SH-SY5Y (cell line): ENCODE results near the gene CNNM2.

Experiments used
- GATA2 ChIP-seq: IDR thresholded peaks from 2 replicates; pipeline ENCODE4 v1.6.1; 2011; ENCODE audit warnings: mild to moderate bottlenecking, low read depth, low read length
- GATA3 ChIP-seq: IDR thresholded peaks from 2 replicates; pipeline ENCODE4 v1.6.1; 2011; ENCODE audit warnings: low read depth, mild to moderate bottlenecking, low read length, moderate library complexity

Gene CNNM2

DNA sequence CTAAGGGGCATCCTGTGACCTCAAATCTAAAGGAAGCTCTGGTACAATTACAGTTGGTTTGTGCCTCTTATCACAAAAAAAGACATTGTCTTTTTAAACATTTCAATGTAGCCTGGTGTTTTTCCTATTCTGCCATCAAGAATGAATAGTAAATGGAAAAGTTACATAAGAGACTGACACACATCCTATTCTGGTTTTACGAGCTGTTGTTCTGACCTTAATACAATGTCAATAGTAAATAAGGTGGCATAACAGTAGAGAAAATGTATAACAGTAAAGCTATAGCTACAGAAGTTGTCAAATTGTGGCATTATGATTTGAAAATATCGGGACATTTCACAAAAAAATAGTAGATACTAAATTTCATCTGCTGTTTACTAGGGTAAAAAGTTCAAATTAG is 186.6 kb downstream of the CNNM2 start:
- no peak for TF ChIP-seq GATA3
- no peak for TF ChIP-seq GATA2

DNA sequence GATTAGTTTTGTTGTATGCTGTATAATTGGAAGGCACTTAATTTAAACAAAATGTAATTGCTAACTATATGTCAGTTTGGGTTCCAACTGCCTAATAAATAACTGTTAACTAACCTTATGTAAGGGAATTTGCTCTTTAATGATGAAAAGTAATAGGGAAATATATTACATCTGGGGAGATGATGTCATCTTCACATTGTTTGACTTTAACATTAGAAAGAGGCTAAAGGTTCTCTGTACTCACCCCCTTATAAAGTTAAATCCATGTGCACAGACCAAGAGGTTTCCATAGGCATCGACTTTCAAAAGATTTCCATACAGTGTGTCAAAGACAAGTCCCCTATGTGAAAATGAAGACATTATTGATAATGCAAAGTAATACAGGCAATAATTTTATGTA is 187.4 kb downstream of the CNNM2 start:
- TF ChIP-seq GATA3 (no peak), GATA2 (no peak)

DNA sequence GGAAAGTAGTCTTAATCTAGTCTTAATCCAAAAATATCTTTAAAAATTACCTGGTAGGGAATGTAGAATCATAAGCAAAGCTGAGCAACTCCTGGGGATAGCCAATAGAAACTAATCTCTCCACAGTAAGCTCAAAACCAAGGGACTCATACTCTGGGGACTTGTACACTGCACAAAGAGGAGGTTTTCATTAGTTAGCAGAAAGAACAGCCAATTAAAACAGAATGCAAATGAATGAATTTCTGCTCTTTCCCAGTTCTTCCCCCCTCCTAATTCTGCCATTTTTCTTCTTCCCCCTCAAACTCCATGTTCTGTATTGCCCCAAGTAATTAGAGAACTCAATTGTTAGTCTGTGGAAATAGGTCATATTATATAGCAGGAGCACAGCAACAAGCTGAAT is 188.4 kb downstream of the CNNM2 start:
- TF ChIP-seq GATA3 (no peak), GATA2 (no peak)

DNA sequence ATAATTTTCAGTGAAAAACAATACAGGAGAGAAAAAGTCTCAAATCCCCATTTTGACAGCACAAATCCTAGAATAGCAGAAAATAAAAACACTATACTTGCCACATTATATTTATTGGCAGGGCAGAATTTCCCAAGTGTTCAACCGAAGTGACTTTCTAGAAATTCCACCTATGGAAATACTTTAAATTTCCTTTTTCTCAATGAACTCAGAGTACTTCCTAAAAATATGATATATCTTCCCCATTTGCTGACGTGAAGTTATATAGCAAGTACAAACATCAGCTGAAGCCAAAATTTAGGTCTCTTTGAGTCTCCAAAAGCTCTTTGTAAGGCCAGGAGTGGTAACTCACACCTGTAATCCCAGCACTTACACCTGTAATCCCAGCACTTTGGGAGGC is 191.7 kb downstream of the CNNM2 start:
- TF ChIP-seq GATA3 (no peak), GATA2 (no peak)

DNA sequence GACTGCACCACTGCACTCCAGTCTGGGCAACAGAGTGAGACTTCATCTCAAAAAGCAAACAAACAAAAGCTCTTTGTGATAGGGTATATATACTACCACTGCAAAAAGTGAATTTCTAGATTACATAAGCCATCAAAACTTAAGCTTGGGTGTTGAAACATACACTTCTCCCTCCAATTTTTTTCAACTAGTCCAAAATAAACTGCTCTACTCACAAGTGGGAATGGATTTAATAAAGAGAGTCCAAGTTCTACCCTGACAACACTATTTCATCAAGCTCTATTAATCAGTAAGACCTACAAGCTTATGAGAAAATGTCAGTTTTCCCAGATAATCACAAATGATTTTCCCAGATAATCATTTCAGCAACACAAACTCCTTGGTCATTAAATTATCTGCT is 192.3 kb downstream of the CNNM2 start:
- TF ChIP-seq GATA2 (no peak), GATA3 (no peak)

DNA sequence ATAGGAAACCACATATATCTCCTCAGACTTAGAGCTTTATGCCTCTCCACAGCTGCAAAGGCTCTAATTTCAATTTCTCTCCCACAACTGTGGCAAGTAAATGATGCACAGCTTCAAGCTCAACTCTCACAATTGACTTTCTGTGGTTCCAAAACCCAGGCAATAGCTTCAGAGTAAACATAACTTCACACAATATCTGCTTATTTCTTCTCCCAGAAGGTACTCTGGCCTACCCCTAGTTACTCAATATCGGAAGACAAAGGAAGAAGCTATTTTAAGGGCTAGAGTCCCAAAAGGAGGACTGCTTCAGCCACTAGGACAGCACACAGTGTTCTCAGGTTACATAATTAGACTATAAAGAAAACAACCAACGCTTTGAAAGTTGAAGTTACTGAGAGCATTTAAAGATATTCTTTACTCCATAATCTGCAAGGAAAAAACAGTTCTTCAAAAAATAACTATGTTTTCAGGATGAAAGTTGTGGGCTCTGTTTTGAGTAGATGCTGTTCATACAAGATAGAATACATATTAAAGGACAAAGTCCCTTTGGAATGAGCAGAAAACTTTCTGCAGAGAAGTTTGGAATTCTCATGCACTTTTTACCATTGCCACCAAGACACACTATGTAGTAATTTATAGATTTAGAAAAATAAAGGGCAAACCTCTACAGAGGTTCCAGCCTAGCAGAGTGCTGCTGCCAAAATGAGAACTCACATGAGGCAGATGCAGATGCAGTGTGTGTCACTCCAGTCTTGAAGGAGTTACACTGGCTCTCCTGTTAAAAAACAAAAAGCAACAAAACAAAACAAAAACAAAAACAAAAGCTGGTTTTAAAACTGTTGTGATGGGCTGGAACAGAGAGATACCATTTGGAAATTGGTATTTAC is 193.2 kb downstream of the CNNM2 start:
- TF ChIP-seq GATA3, result no peak
- no peak for TF ChIP-seq GATA2

DNA sequence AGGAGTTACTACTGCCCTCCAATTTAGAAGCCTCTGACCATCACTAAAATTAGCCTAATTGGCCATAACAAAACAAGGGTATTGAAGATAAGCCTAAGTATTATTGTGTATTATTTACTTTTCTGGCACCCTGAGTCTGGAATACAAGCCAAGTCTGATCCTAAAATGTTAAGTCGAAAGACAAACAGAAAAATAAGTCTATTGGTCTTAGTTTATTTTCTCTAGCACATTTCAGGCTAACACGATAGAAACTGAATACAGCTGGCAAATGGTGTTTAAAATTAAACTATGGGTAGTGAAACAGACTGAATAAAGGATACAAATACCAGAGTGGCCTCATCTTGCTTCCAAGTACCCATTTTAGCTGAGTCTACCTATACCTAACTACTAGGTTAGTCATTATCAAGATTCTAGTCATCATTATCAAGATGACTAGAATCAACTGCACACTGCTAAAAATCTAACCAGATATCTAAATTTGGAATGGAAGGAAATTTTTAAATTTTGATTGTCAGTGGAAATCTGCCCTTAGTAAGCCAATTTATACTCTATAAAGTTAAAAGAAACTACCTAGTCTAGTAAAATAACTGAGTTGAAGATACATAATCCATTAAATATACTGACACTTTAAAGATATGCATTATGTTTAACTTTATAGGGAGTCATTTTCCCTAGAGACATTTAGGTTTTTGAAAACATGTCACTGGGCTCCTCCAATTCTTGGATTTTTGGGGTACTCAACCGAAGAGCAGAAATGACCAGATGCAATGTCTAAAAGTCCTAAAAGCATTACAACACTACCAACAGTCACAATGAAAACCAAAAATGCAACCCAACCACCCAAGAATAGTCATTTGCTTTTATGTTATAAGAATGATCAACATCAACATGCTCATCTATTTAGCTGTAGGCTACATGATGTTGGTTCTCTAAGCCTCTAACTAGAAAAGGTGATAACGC is 194.1 kb downstream of the CNNM2 start:
- TF ChIP-seq GATA3, result no peak
- TF ChIP-seq GATA2, result no peak

DNA sequence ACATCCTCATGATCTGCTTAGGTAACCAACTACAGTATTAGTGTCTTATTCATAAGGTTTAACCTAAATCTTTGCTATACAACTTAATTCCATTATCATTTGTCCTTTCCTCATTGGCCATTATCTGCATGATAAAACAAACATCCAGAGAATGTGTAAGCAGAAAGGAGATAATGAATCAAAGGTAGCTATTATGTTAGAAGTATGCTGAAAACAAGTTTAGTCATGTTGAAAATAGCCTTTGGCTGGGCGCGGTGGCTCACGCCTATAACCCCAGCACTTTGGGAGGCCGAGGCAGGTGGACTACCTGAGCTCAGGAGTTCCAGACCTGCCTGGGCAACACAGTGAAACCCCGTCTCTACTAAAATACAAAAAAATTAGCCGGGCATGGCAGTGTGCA is 196.8 kb downstream of the CNNM2 start:
- TF ChIP-seq GATA3 (no peak), GATA2 (no peak)

DNA sequence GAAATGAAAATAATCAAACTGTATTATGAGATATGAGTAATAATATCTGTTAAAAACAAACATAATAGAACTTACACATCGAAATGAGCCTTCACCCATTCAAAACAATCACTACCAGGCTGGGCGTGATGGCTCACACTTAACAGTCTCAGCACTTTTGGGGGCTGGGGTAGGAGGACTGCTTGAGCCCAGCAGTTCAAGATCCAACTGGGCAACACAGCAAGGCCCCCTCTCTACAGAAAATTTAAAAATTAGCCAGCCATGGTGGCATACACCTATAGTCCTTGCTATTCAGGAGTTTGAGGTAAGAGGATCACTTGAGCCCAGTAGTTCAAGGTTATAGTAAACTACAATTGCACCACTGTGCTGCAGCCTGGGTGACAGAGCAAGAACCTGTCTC is 199.2 kb downstream of the CNNM2 start:
- TF ChIP-seq GATA2, result no peak
- TF ChIP-seq GATA3, result no peak

DNA sequence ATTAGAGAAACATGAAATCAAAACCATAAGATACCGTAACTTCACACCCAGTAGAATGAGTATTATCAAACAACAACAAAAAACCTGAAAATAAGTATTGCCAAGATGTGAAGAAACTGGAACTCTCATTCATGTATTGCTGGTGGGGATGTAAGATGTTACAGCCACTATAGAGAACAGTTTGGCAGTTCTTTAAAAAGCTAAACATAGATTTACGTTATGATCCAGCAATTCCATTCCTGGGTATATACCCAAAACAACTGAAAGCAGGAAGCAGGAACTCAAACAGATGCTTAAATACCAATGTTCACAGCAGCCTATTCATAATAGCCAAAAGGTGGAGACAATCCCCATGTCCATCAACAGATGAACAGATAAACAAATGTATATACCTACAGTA is 202.5 kb downstream of the CNNM2 start:
- TF ChIP-seq GATA2, result no peak
- TF ChIP-seq GATA3, result no peak

DNA sequence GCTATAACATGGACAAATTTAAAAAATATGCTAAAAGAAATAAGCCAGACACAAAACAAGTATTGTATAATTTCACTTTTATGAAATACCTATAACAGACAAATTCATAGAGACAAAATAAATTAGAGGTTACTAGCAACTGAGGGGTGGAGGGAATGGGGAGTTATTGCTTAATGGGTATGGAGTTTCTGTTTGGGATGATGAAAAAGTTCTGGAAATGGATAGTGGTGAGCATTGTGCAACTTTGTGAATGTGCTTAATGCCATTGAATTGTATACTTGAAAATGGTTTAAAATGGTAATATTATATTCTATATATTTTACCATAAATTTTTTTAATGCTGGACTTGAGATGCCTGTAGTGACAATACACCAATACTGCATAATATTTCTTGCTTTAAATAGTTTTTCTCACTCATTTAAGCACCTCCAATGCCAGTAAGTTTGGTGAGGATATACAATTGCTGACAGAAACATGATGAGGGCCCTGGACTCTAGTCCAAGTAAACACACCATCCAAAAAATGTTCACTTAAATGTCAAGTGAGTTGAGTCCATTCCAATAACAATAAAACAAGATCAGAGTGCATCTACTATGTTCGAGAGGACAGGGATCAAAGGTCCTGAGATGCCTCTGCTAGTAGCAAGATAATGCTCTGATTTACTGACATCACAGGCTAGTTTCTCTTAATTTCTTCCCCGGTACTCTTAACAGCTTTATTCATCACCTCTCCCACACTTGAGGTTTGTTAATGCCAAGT is 203.1 kb downstream of the CNNM2 start:
- no peak for TF ChIP-seq GATA2
- TF ChIP-seq GATA3, result no peak

DNA sequence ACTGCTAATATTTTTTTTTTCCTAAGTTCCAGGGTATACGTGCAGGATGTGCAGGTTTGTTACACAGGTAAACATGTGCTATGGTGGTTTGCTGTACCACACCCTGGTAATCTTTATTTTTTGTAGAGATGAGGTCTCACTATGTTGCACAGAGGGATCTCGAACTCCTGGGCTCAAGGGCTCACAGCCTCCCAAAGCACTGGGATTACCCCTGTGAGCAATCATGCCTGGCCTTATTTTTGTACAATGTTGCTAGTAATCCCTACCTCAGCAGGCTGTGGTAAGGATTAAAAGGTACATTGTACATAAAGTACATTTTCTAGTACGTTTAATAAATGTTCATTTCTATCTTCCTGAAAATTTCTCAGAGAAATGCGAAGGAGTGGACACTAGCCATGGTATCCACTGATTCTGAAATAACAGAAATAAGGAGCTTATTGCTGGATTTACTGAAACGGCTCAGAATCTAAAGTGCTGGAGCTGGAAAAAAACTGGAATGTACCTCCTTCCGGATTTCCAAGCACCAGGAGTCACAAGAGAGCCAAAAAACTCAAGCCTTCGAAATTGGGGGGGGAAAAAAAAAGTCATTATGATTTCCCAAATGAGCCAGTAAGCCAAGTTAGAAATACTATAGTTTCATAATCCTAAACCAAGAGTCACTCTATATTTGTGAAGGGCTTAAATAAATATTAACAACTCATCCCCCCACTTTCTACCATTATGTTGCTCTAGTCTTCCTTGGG is 205.4 kb downstream of the CNNM2 start:
- TF ChIP-seq GATA2 (no peak), GATA3 (no peak)

DNA sequence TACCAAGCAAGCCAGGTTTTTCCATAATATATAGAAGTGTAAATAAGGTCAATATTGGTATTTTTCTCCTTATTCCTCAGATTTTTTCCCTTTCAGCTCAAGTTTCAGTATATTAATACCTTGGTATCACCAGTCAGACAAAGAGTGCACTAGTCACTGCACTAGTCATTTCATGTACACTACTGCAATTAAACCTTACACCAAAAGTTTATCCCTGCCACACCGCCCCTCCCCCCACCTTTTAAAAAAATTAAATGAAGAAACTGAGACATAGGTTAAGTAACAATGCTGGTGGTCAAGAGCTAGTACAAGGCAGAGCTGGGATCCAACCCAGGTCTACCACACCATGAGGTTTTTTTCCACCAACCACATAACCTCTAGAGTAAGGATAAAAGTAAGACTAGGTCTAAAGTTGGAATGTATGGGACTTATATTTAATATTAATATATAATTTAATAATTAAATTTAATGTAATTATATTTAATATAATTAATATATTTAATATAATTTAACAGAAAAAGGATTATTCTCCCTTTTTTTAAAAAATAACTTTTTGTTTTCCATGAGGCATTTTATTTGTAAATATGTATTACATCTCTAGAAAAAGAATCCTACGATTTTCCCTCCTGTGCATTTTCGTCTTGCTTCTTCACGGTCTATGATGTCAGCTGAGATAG is 206.5 kb downstream of the CNNM2 start:
- TF ChIP-seq GATA3, result no peak
